Stimulated activated CD4-positive, alpha-beta T cell treated with anti-CD3 and anti-CD28 coated beads, Interleukin-15, amount 100 ng/mL, for 48 hours (primary cell): ENCODE results near the gene GJB3.
"Not testable (repeated sequence)": the region's sequence is repeated elsewhere in the genome, so short reads cannot be mapped to it uniquely, and the experiment has no call there.

Experiments used
- DNase-seq, 2 donors: peaks; one replicate each; pipeline ENCODE4 v3.0.0-alpha.2; 2020; ENCODE audit warnings: low read depth in 2 of 2

The GJB3 gene

GRCh38 chr1:34781071-34781843 lies at the start of gene GJB3:
TSS of gene GJB3 (plus strand) at chr1:34781214. CDS start at chr1:34784763, 3,549 bp downstream.
- DNase-seq, result no peak

DNA sequence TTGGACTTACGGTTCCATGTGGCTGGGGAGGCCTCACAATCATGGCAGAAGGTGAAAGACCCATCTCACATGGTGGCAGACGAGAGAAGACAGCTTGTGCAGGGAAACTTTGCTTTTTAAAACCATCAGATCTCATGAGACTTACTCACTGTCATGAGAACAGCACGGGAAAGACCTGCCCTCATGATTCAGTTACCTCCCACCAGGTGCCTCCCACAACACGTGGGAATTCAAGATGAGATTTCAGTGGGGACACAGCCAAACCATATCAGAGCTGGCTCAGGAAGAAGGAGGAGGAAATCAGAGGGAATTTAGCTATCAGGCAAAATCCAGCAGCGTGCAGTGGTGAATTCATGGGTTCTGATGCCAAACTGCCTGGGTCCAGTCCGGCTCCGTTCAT lies 48.2 kb upstream of the GJB3 start:
- DNase-seq, result not testable (repeated sequence)

- no peak for DNase-seq
These were observed 44.3 kb upstream of the GJB3 start for GRCh38 chr1:34736692-34737091.

DNA sequence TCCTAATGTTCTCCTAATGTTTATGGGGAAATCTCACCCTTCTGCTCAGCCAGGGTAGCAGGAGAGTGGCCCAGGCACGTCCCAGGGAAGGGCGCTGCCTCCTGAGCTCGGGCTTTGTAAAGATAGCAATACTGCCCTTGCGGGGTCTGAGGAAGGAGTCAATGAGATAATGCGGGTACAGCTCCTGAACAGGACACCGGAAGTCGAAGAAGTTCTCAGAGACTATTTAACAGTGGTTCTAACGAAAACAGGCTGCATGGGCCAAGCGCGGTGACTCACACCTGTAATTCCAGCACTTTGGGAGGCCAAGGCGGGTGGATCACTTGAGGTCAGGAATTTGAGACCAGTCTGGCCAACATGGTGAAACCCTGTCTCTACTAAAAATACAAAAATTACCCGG lies 43.8 kb upstream of the GJB3 start:
- not testable (repeated sequence) for DNase-seq

- no peak for DNase-seq
These were observed 41.4 kb upstream of the GJB3 start for GRCh38 chr1:34739613-34740012.

- no peak for DNase-seq
These were observed 40.7 kb upstream of the GJB3 start for GRCh38 chr1:34740161-34740868.

GRCh38 chr1:34742667-34743270 lies 38.2 kb upstream of the GJB3 start:
- peak; percentile 53 to 77 for DNase-seq

DNA sequence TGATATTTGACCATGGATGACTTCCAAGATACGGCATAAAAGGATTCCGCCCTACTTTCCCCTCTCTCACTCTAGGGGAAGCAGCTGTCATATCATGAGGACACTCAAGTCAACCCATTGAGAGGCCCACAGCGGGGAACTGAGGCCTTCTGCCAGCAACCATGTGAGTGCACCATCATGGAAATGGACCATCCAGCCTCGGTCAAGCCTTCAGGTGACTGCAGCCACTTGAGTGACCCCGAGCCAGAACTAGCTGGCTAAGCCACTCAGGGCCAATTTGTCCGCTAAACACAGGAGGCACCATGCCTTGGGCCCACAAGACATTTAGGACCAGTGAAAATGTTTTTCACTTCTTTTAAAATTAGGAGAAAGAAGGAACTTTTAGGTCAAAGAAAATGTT lies 37.2 kb upstream of the GJB3 start:
- no peak for DNase-seq

DNA sequence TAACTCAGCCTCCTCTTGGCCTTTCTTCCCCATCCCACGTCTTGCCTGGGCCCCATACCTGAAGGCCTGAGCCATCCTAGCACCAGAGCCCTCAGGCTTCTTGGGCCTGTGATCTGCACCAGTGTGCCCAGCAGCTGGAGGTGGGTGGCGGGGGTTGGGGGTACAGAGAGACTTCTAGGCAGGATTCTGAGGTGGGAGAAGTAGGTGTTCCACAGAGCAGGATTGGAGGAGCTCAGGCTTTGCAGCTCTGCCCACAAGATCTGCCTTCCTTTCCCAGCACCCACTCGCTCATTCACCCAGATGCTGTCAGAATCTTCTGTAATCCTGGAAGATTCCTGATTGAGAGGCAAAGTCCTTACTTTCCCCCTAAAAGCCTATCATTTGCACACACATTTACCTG lies 36.2 kb upstream of the GJB3 start:
- DNase-seq, result no peak

- DNase-seq, result no peak
These were observed 35.3 kb upstream of the GJB3 start for GRCh38 chr1:34745666-34746065.

- no peak for DNase-seq
These were observed 34.9 kb upstream of the GJB3 start for GRCh38 chr1:34746101-34746500.

GRCh38 chr1:34746785-34747637 lies 34.0 kb upstream of the GJB3 start:
- DNase-seq, result no peak

DNA sequence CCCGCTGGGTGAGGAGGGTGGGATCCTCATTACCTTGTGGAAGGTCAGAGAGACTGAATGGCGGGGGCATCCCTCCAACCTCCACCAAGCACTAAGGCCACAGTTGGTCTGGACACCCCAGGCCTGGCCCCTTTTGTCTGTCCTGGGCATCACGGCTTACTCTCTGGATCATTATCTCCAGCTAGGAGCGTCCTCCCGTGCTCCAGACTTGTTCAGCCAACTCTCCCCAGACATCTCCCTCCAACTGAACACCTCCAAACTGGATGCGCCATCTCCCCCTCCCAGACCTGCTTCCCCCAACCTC lies 33.4 kb upstream of the GJB3 start:
- DNase-seq, result no peak

- DNase-seq, result no peak
These were observed 31.0 kb upstream of the GJB3 start for GRCh38 chr1:34749992-34750391.

DNA sequence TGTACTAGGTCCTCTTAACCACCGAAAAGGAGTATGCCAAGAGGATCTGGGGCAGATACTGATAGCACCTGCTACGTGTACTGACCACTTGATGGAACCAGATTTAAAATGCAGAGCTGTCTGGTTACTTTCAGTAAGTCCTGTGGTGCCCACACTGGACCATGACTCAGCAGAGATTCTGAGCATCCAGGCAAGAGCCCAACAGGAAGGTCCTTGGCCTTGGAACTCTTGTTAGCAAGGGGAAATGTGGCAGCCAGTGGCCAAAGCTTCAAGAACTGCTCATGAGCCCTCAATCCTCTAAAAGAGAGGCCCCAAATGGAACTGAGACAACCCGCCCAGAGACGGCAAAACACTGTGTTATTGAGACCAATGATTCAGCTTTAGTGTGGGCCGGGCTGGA lies 30.4 kb upstream of the GJB3 start:
- DNase-seq, result no peak

DNA sequence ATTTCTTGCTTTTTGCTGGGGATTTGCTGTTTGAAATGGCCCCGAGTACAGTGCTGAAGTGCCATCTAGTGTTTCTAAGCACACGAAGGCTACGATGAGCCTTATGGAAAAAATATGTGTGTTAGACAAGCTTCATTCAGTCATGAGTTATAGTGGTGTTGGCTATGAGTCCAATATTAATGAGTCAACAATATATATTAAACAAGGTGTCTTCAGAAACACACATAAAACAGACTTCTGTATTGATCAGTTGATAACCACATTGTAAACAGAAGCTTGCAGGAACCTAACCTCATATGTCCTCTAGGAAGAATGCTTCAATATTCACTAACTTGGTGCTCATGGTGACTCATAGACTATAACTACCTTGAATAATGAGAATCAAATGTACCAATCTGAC lies 27.9 kb upstream of the GJB3 start:
- no peak for DNase-seq

DNA sequence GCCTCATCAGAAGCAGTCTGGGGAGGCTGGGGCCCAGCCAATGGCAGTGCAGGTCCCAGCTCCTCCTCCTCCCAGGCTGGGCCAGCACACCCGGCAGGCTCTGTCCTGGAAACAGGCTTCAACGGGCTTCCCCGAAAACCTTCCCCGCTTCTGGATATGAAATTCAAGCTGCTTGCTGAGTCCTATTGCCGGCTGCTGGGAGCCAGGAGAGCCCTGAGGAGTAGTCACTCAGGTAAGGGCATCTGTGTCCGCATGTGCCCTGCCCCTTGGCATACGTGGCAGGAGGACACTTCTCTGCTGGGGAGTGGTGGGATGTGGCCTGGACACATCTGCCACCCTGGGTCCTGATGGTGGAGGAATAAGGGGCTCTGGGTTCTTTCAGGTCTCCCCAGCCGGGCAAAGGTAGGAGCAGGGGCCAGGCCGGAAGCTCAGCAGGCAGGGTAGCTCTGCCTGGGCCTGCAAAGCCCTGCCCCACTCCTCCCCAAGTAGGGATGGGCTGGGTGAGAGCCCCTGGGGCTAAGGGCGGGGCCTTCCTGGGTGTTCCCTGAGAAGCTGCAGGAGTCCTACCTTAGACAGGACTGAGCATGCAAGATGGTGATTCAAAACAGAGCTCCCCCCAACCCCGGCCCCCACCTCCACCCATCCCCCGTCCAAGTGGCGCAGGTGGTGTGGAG lies 25.9 kb upstream of the GJB3 start, which contains the start of gene GJB5:
TSS of gene GJB5 (plus strand) at position 84 of the 674 bp plus-strand sequence. CDS start 2,284 bp downstream, outside the sequence.
- DNase-seq, result no peak

DNA sequence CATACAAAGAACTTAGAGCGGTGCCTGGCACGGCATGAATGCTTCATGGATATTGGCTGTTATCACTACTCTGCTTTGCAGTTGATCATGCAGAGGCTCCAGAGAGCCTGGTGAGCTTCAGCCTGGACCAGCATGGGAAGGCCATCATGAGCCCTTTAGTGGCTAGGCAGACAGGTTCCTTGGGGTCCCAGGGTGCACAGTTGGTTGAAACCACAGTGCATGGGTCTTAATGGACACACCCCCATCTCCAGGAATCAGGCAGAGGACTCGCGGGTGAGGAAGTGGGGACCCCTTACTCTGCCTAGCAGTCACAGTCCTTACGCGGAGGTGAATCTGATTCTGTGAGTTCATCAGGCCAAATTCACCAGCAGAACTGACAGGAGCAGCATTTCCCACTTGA lies 25.1 kb upstream of the GJB3 start:
- no peak for DNase-seq

- DNase-seq, result no peak
These were observed 23.6 kb upstream of the GJB3 start for GRCh38 chr1:34757386-34757785.

GRCh38 chr1:34758751-34759150 lies 22.3 kb upstream of the GJB3 start:
- DNase-seq, result no peak
